Stromal cell of bone marrow (primary cell): ENCODE data around the gene NR2F2.
"Not testable (repeated sequence)": the region's sequence is repeated elsewhere in the genome, so short reads cannot be mapped to it uniquely, and the experiment has no call there.

Experiments
- DNase-seq: peaks from one replicate; pipeline ENCODE4 v3.0.0-alpha.2; 2012; ENCODE audit warnings: low read depth

The NR2F2 gene

GRCh38 chr15:96367311-96368200, 37.1 kb downstream of the NR2F2 start:
- DNase-seq: no peak

- DNase-seq: no peak
These were observed 38.9 kb downstream of the NR2F2 start for GRCh38 chr15:96369351-96369750.

- no peak for DNase-seq
These were observed 39.5 kb downstream of the NR2F2 start for GRCh38 chr15:96369825-96370621.

- no peak for DNase-seq
These were observed 42.1 kb downstream of the NR2F2 start for GRCh38 chr15:96372554-96372953.

DNA sequence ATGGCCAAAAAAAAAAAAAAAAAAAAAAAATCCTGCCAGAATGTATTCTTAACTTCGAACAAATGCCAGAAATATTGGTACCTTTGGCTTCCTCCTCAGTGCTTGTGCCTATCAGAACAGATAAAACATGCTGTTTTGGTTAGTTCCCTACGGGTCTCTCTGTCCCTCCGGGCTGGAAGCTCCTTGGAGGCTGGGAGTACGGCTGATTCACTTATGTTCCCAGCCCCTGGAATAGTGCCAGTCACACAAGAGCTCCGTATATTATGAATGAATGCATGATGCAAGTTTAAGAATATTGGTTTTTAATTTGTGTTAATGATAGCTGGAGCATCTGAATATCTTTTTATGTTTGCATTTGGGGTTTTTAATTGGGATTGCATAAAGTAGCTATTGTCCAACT, 44.0 kb downstream of the NR2F2 start:
- DNase-seq: no peak

DNA sequence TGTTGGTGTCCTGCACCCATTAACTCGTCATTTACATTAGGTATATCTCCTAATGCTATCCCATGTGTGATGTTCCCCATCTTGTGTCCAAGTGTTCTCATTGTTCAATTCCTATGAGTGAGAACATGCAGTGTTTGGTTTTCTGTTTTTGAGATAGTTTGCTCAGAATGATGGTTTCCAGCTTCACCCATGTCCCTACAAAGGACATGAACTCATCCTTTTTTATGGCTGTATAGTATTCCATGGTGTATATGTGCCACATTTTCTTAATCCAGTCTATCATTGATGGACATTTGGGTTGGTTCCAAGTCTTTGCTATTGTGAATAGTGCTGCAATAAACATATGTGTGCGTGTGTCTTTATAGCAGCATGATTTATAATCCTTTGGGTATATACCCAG, 49.1 kb downstream of the NR2F2 start:
- DNase-seq: not testable (repeated sequence)

GRCh38 chr15:96381463-96381862, 51.0 kb downstream of the NR2F2 start:
- DNase-seq: no peak

DNA sequence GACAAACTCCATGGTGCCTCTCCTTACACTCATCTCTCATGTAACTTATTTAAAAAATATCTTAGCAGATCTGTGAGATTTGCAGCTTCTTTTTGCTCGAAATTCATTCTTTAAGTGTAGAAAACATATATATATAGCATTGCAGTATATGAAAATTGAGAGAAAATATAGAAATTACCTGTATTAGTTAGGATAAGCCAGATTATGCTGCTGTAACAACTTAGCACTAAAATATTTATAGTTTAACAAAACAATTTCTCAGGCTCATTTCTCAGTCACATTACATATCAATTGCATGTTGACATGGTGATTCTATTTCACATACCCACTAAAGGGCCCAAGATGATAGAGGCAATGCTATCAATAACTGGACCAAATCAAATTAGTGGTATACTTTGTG, 54.7 kb downstream of the NR2F2 start:
- DNase-seq: no peak

DNA sequence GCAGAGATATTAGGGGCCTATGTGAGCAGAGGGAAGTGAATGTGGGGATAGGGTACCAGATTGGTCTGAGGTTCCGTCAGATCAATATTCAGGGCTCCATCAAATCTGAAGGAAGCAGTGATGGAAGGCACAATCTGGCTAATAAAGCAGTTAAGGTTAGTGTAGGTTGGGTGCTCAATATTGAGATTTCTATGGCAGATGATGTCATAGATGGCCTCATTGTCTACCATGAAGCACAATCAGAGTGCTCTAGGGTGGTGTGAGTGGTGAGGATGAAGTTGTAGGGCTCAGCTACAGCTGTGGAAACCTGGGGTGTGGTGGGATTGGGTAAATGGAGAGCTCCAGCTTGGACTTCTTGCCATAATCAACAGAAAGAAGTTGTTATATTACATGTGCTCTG, 58.2 kb downstream of the NR2F2 start:
- no peak for DNase-seq
